HG02642 (cell line): ENCODE results near the gene ZNF335.

Experiments
- ATAC-seq: cut with Tn5 transposase; IDR thresholded peaks from one replicate; pipeline ENCODE4 v1.9.1; 2021; ENCODE audit warnings: mild to moderate bottlenecking; ENCODE audit not compliant: unreplicated experiment, poor library complexity

Gene ZNF335

GRCh38 chr20:45971675-45972499 is at the start of gene ZNF335:
TSS of gene ZNF335 (minus strand) at chr20:45972203. CDS start at chr20:45971410, 793 bp downstream.
- ATAC-seq, result peak; percentile 81

GRCh38 chr20:46020555-46020954 is 48.6 kb upstream of the ZNF335 start:
- no peak for ATAC-seq

GRCh38 chr20:46018611-46019010 is 46.6 kb upstream of the ZNF335 start:
- no peak for ATAC-seq

- no peak for ATAC-seq
Measured at GRCh38 chr20:46018112-46018511, 46.1 kb upstream of the ZNF335 start.

GRCh38 chr20:46017272-46017671 is 45.3 kb upstream of the ZNF335 start:
- no peak for ATAC-seq

- no peak for ATAC-seq
Measured at GRCh38 chr20:46014517-46015396, 42.8 kb upstream of the ZNF335 start.

GRCh38 chr20:46013829-46014516 is 42.0 kb upstream of the ZNF335 start:
- no peak for ATAC-seq

- no peak for ATAC-seq
Measured at GRCh38 chr20:46013322-46013828, 41.4 kb upstream of the ZNF335 start.

GRCh38 chr20:46012921-46013320 is 40.9 kb upstream of the ZNF335 start:
- no peak for ATAC-seq

- ATAC-seq, result no peak
Measured at GRCh38 chr20:46011631-46012482, 39.9 kb upstream of the ZNF335 start.

GRCh38 chr20:46010491-46011391 is 38.7 kb upstream of the ZNF335 start:
- ATAC-seq, result no peak

GRCh38 chr20:46009816-46010215 is 37.8 kb upstream of the ZNF335 start:
- ATAC-seq, result no peak

- no peak for ATAC-seq
Measured at GRCh38 chr20:46007671-46008070, 35.7 kb upstream of the ZNF335 start.

- ATAC-seq, result no peak
Measured at GRCh38 chr20:46006964-46007363, 35.0 kb upstream of the ZNF335 start.

- no peak for ATAC-seq
Measured at GRCh38 chr20:46006022-46006705, 34.2 kb upstream of the ZNF335 start.

GRCh38 chr20:46004889-46005473 is 33.0 kb upstream of the ZNF335 start:
- ATAC-seq, result no peak

GRCh38 chr20:46004187-46004586 is 32.2 kb upstream of the ZNF335 start:
- no peak for ATAC-seq

GRCh38 chr20:46002008-46002407 is 30.0 kb upstream of the ZNF335 start:
- ATAC-seq, result no peak
